Esophagus muscularis mucosa (tissue), 4 donors: Measurements from ENCODE around the gene CXXC1. TPM values are rescaled to one million over a fixed set of nuclear protein-coding genes. Genes with fewer than 3 reads are reported as not detected.
A peak's percentile ranks its signal among the peaks of the same experiment; 100 is the strongest.
"Not testable (repeated sequence)": the region's sequence is repeated elsewhere in the genome, so short reads cannot be mapped to it uniquely, and the experiment has no call there.

Source experiments
- DNase-seq: peaks from one replicate; pipeline ENCODE4 v3.0.0-alpha.2; 2017; ENCODE audit errors: extremely low spot score
- H3K27ac ChIP-seq, 4 donors: fragments of 200-600 bp; sonication (generic); replicated peaks in 1 of 4; 1 replicate in 3 of 4; 2 replicates in 1 of 4; pipeline ENCODE4 v1.5.1; 2016 to 2019; ENCODE audit warnings: mild to moderate bottlenecking in 1 of 4
- H3K27me3 ChIP-seq, 4 donors: fragments of 200-600 bp; sonication (generic); one replicate each; pipeline versions ENCODE4 v1.5.1 to v1.6.0; 2016 to 2019
- H3K36me3 ChIP-seq, 4 donors: fragments of 200-600 bp; sonication (generic); one replicate each; pipeline ENCODE4 v1.5.1; 2016 to 2019
- H3K4me1 ChIP-seq, 4 donors: fragments of 200-600 bp; sonication (generic); one replicate each; pipeline ENCODE4 v1.5.1; 2016 to 2019
- H3K4me3 ChIP-seq, 4 donors: fragments of 200-600 bp; sonication (generic); 1 replicate in 2 of 4; 2 replicates in 2 of 4; pipeline ENCODE4 v1.5.1; 2016 to 2019; ENCODE audit warnings: mild to moderate bottlenecking in 4 of 4, moderate library complexity in 1 of 4
- H3K9me3 ChIP-seq, 4 donors: fragments of 200-600 bp; sonication (generic); 1 replicate in 3 of 4; 2 replicates in 1 of 4; pipeline ENCODE4 v1.5.1; 2016 to 2019
- EP300 ChIP-seq: sonication (generic); formaldehyde crosslinking; IDR thresholded peaks from one replicate; pipeline ENCODE4 v1.6.1; 2017; ENCODE audit warnings: antibody characterized with exemption
- POLR2A ChIP-seq: fragments of 450-650 bp; IDR thresholded peaks from one replicate; pipeline ENCODE4 v1.6.1; 2017; ENCODE audit warnings: antibody characterized with exemption, moderate library complexity, mild to moderate bottlenecking, low read depth
- POLR2AphosphoS5 ChIP-seq, 2 donors: sonication (generic); formaldehyde crosslinking; IDR thresholded peaks; one replicate each; pipeline ENCODE4 v1.6.1; 2017; ENCODE audit warnings: antibody characterized with exemption in 2 of 2
- WGBS: methylation state at CpG from one replicate; pipeline ENCODE4 v1.1.5; 2018; 5-methylcytosine and 5-hydroxymethylcytosine counted together
- intact Hi-C: fragments of 100-400 bp; cut with DNase I; formaldehyde crosslinking; loops from one replicate; pipeline ENCODE4 v1.15.1; 2023
- small RNA-seq, 3 donors: library from RNA; depleted of rRNA; stranded (forward); fragments of <200 nt; gene quantifications; one replicate each; pipeline ENCODE3, GENCODE V24; 2016
- total RNA-seq, 4 donors: library from RNA; depleted of rRNA; stranded (reverse); fragments of >200 nt; gene quantifications; one replicate each; pipeline versions ENCODE4 v1.1.0 to v1.2.1, GENCODE V29; 2016
- TF ChIP-seq, protein P1 (sequence below), 3 experiments: fragments of 200-600 bp in 2 of 3; fragments of 450-650 bp in 1 of 3; sonication (generic) in 2 of 3; IDR thresholded peaks; one replicate each; pipeline ENCODE4 v1.5.1; 2017 to 2019; ENCODE audit warnings: antibody characterized with exemption in 3 of 3, mild to moderate bottlenecking in 2 of 3, moderate library complexity in 1 of 3

Gene CXXC1
- total RNA-seq, 4 donors from 2014 or later, result 38.6 to 58.1 (median 49.2) TPM

- intact Hi-C loops, result no loop called here
- H3K4me1 ChIP-seq, result no peaks in the 10 kb centered on the region
- no peak overlapping the region for H3K4me3 ChIP-seq
- no peak for DNase-seq
- no peaks in the 10 kb centered on the region for H3K9me3 ChIP-seq
- no peak overlapping the region for H3K27ac ChIP-seq
- H3K36me3 ChIP-seq, result no peaks in the 10 kb centered on the region
- no peak for TF ChIP-seq EP300
- no peak for TF ChIP-seq POLR2AphosphoS5 (IDR thresholded peaks at IDR 0.05)
- TF ChIP-seq, protein P1, sequence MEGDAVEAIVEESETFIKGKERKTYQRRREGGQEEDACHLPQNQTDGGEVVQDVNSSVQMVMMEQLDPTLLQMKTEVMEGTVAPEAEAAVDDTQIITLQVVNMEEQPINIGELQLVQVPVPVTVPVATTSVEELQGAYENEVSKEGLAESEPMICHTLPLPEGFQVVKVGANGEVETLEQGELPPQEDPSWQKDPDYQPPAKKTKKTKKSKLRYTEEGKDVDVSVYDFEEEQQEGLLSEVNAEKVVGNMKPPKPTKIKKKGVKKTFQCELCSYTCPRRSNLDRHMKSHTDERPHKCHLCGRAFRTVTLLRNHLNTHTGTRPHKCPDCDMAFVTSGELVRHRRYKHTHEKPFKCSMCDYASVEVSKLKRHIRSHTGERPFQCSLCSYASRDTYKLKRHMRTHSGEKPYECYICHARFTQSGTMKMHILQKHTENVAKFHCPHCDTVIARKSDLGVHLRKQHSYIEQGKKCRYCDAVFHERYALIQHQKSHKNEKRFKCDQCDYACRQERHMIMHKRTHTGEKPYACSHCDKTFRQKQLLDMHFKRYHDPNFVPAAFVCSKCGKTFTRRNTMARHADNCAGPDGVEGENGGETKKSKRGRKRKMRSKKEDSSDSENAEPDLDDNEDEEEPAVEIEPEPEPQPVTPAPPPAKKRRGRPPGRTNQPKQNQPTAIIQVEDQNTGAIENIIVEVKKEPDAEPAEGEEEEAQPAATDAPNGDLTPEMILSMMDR (IDR thresholded peaks at IDR 0.05), result no peak
- TF ChIP-seq POLR2A, result no peak
- H3K27me3 ChIP-seq, result no peaks in the 10 kb centered on the region
Observed at GRCh38 chr18:50249576-50249975, 37.9 kb downstream of the CXXC1 start.

- H3K27ac ChIP-seq, result no peak overlapping the region
- TF ChIP-seq POLR2A (no peak), POLR2AphosphoS5 (IDR thresholded peaks at IDR 0.05) (no peak)
- H3K27me3 ChIP-seq, result no peaks in the 10 kb centered on the region
- intact Hi-C loops, result no loop called here
- H3K9me3 ChIP-seq, result no peaks in the 10 kb centered on the region
- H3K4me3 ChIP-seq, result no peak overlapping the region
- no peaks in the 10 kb centered on the region for H3K4me1 ChIP-seq
- H3K36me3 ChIP-seq, result no peaks in the 10 kb centered on the region
- DNase-seq, result no peak
Observed at GRCh38 chr18:50247561-50247960, 39.9 kb downstream of the CXXC1 start.

GRCh38 chr18:50241768-50242167, 45.7 kb downstream of the CXXC1 start:
- H3K4me3 ChIP-seq, H3K4me1 ChIP-seq, H3K9me3 ChIP-seq, intact Hi-C loops, H3K36me3 ChIP-seq, DNase-seq, H3K27ac ChIP-seq, H3K27me3 ChIP-seq: not testable (repeated sequence)
- WGBS, result 77% methylated on average over 8 of the region's 8 CpGs

DNA sequence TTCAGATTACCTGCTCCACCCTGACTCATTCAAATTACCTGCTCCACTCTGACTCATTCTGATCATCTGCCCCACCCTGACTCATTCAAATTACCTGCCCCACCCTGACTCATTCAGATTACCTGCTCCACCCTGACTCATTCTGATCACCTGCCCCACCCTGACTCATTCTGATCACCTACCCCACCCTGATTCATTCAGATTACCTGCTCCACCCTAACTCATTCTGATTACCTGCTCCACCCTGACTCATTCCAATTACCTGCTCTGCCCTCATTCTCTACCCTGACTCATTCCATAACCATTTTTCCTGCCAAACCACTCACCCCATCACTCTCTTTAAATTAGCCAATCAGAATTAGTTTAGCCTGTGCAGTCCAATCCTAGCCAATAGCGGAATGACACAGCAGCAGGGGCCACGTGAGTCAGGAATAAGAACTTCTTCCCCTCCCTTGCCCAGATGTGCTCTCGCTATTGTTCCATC, 47.4 kb downstream of the CXXC1 start:
- no peak for TF ChIP-seq POLR2A
- Histone ChIP-seq H3K4me3 (no peak overlapping the region), H3K27me3 (no peaks in the 10 kb centered on the region), H3K36me3 (no peaks in the 10 kb centered on the region), H3K9me3 (no peaks in the 10 kb centered on the region), H3K27ac (no peak overlapping the region), H3K4me1 (no peaks in the 10 kb centered on the region)
- intact Hi-C loops, result no loop called here
- no peak for DNase-seq
- WGBS, result 87% methylated on average over 3 of the region's 3 CpGs

- WGBS, result 54% methylated on average over 2 of the region's 2 CpGs
- H3K4me1 ChIP-seq, result no peaks in the 10 kb centered on the region
- TF ChIP-seq POLR2AphosphoS5 (IDR thresholded peaks at IDR 0.05), result no peak
- TF ChIP-seq EP300, result no peak
- TF ChIP-seq, protein P1 (IDR thresholded peaks at IDR 0.05), result no peak
- no peak for TF ChIP-seq POLR2A
Observed at GRCh38 chr18:50232419-50232818, 55.1 kb downstream of the CXXC1 start.

More at GRCh38 chr18:50232419-50232818, 55.1 kb downstream of the CXXC1 start:
- H3K27me3 ChIP-seq, result no peaks in the 10 kb centered on the region
- intact Hi-C loops, result no loop called here
- no peak overlapping the region for H3K4me3 ChIP-seq
- H3K27ac ChIP-seq, result no peak overlapping the region
- DNase-seq, result peak; percentile 26
- no peaks in the 10 kb centered on the region for H3K36me3 ChIP-seq
- no peaks in the 10 kb centered on the region for H3K9me3 ChIP-seq

Small RNA genes within 50 kb of the gene (small RNA-seq; reads per million reads assigned to genes)
- gene RNA5SP458, result 0 to 0.17 (median 0.08) reads per million in 3 donors

Other genes with a start within 250 kb of the CXXC1 start
- 10 to 100 TPM in 1 of 4 donors, 1 to 10 TPM in 3; 2.0 to 13.9 (median 5.3) TPM for gene MYO5B, start 92.5 kb downstream of the CXXC1 start, total RNA-seq
- under 1 TPM in 1 of 4 donors, not detected in 3; 0.40 TPM for gene CFAP53, start 21.2 kb downstream of the CXXC1 start, total RNA-seq
- 100 to 1,000 TPM in 1 of 4 donors, 10 to 100 TPM in 3; 65.6 to 101 (median 79.8) TPM for gene MBD1, start 6.2 kb downstream of the CXXC1 start, total RNA-seq
- not detected for gene SKA1, start 87.4 kb upstream of the CXXC1 start, total RNA-seq